Dedifferentiated amniotic fluid mesenchymal stem cell (primary cell): ENCODE measurements around the gene DIS3L.
"Not testable (repeated sequence)": the region's sequence is repeated elsewhere in the genome, so short reads cannot be mapped to it uniquely, and the experiment has no call there.

ENCODE experiments used
- DNase-seq: peaks from one replicate; pipeline ENCODE4 v3.0.0-alpha.2; 2016; ENCODE audit errors: extremely low spot score

The DIS3L gene

DNA sequence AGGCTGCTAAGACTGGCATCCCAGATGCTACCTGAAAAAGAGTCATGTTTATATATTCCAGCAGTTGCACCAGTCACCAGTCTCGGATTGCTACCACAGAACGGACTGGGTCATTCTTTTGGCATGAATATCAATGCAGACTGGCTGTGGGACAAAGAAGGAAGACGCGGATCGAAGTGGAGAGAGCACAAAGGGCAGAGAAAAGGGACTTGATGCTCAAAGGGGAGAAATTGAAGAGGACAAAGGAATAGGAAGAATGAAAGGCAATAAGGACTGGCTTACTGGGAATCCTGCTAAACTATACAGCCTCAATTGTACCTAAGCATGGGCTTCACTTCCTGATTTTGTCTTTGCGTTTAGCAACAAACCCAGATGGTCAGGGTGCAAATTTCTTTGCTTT is 15.3 kb upstream of the DIS3L start:
- DNase-seq: no peak

DNA sequence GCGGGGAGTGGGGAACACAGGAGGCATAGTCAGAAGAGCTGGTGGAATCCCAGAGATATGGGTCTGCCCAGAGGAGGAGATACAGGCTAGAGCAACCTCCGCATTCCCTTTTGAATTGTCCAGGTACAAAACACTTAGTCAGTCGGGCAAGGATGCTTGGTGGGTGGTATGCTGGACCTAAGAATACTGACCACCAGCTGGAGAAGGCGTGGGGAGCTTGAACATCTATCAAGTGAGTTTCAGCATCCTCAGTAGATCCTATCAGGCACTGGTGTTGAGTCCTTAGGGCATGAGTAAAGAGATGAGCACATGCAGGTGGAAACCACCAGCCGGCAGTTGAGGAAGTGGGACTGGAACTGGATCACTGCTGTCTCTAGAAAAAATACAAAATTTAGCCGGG is 14.7 kb upstream of the DIS3L start:
- no peak for DNase-seq

DNA sequence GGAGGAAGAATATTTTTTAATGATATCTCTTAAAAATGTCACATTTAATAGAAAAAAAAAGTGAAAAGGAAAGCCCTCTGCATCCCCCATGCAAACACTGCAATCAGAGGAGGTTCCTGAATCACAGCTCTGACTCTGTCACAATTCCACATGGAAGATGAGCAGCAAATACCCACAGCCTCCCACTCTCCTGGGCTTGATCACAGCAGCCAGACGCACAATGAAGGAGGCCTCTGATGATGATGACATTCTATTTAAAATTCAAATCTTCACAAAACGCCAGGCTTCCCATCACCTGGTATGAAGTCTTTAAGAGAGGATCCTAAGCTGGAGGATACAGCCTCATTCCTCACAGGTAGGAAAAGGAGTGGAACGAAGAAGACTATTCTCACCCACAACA is 9.1 kb upstream of the DIS3L start:
- no peak for DNase-seq

DNA sequence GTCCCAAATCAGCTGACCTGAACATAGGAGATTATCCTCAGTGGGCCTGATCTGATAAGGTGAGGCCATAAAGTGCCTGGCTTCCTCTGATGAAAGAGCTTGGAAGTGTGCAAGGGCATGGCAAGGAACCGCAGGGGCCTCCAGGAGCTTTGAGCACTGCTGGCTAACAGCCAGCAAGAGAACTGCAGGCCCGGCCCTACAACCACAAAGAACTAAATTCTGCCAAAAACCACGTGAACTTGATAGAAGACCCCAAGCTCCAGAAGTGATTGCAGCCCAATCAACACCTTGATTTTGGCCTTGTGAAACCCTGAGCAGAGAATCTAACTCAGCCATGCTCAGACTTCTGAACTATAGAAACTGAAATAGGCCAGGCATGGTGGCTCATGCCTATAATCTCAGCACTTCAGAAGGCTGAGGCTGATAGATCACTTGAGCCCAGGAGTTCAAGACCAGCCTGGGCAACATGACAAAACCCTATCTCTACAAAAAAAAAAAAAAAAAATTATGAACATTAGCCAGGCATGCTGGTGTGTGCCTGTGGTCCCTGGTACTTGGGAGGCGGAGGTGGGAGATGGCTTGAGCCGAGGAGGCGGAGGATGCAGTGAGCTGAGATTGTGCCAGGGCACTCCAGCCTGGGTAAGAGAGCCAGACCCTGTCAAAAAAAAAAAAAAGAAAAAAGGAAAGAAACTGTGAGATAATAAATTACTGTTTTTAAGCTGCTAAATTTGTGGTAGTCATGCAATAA is 7.7 kb upstream of the DIS3L start:
- no peak for DNase-seq

DNA sequence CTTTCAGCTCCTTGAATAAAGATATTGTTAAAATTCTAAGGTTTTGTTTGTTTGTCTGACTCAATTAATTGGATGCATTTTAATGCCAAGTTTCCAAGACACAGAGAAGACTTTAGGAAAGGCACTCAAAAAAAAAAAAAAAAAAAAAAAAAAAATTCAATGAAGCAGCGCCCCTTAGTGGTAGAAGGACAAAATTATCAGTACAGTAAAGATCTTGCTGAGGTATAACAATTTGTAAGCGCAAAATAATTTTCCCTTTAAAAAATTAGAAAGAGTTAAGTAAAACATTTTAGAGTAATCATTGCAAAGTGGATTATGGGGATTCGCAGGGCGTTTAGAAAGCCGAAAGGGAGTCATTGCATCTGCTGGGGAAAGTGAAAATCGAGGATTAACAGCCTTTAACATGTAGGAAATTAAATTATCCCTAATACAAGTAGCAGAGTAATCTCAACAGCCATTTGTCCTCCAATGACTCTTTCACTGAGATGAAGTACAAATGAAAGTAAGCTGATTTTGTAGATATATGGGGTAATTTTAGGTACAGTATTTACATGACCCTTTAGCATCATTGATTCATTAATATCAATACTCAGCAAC is 5.8 kb upstream of the DIS3L start:
- peak; percentile 38 for DNase-seq

DNA sequence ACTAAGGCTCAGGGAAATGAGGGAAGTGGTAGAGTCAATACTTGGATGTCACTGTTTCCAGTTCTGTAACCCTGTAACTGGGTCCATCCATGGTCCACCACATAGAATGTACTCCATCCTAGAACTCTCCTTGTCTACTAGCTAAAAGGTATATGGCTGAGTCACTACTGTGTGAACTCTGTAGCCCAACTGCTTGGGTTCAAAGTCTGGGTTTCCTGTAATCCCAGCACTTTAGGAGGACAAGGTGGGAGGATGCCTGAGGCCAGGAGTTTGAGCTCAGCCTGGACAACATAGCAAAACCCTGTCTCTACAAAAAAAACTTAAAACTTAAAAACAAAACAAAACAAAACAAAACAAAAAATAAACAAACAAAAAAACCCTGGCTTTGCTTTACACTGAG is 5.3 kb upstream of the DIS3L start:
- DNase-seq: no peak

DNA sequence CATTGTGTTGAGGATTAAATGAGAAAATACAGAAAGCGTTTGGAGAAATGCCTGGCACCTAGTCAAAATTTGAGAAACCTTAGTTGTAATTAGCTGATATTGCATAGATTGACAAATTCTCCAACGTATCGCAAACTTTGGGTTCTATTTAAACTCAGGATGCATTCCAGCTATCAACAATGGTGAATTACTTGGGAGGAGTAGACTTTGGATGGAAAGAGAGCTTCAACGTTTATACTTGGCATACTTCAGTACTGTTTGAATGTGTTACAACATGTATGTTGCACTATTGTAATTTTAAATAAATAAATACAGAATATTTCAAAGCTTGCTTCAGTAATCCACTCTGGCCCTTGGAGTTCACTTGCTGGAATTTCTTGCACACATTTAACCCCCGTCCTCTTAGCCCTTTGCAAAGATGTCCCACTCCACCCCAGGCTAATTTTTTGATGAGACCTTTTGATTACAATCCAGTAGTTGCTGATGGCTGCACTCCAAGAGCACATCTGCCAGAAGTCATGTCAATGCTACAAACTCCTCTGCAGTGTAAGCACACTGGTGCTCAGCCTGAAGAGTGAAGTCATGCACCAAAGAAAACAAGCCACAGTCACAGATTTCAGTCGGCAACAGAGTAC is 4.7 kb upstream of the DIS3L start:
- no peak for DNase-seq

DNA sequence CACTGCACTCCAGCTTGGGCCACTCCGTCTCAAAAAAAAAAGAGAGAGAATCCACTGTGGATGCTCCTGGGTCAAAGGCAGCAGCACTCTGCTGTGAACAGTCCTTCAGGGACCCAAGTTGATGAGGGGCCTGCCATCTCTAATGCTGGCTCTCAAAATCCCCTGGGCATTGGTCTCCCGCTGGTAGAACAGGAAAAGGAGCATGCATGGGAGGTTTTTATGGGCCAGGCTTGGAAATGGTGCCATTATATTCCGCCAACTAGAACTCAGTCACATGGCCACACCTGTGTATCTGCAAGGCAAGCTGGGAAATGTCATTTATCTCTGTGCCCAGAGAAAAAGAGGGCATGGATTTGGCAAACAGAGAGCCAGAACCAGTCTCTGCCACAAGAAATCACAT is 3.4 kb upstream of the DIS3L start:
- no peak for DNase-seq

DNA sequence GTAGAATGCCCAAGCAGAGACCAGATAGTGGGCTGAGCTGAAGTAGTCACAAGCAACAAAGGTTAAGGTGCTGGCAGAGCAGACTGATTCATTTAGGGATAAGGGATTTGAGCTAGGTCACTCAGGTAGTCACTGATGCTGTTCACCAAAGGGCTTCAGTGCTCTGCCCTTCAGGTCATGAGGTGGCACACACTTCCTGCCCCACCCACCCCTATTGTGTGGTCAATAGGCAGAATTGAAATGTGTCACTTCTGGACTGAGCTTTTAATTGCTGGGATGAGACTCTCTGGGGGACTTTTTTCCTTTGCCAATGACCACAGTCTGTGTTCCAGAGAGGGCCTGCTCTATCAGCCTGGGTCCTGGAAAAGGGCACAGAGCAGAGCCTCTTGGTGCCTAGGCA is 2.9 kb upstream of the DIS3L start:
- DNase-seq: no peak

DNA sequence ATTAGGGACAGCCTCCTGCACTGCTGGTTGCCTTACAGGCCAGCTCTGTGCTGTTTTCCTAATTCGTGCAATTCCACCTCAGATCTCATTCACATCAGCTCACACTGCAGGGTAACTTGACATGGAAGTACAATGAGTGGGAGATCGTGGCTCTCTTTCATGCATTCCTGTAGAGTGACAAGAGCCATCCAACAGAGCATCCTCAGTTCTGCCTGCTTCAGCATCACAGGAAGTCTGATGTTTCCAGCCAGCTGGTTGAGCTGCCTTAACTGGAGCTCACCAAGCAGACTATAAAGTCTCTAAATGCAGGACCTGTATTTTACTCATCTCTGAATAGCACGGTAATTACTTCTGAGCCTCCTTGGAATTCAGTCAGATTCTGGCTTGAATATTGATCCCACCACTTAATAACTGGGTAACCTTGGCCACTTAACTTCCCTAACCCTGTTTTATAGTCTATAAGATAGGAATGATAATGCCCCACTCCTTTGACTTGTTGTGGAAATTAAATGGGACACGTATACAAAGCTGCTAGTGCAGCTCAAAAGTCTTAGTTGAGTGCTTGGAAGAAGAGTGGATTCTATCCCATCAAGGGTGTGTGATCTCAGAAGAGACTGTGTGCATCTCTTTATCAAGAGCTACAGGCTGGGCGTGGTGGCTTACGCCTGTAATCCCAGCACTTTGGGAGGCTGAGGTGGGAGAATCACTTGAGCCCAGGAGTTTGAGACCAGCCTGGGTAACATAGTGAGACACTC is 1.4 kb upstream of the DIS3L start:
- DNase-seq: no peak

DNA sequence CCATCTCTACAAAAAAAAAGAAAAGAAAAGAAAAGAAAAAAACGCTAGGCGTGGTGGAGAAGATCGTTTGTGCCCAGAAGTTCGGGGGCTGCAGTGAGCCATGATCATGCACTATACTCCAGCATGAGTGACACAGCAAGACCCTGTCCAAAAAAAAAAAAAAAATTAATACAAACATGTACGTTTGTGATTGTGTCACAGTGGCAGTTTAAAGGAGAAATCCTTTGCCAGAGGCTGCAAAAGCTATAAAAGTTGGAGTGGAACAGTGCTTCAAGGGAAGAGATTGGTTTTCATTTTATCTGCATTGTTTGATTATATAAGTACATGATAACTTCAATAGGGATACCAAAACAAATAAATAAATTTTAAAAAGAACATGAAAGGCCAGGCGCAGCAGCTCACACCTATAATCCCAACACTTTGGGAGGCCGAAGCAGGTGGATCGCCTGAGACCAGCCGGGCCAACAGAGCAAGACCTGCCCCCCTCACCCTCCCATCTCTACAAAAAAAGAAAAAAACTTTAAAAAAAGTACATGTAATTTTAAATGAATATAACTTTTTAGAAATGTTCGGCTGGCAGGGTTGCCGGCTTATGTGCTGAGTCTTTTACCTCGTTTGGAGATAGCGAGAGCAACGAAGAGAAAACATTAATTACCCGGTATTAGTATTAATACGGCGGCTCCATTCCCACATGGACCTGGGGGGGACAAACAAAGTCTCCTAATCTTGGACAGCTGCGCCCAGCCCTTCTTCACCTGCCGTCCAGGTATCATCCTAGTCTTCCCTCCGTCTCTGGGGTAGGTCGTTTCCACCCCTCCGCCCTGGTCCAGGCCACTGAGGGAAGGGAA is 573 bp upstream of the DIS3L start:
- DNase-seq: no peak

DNA sequence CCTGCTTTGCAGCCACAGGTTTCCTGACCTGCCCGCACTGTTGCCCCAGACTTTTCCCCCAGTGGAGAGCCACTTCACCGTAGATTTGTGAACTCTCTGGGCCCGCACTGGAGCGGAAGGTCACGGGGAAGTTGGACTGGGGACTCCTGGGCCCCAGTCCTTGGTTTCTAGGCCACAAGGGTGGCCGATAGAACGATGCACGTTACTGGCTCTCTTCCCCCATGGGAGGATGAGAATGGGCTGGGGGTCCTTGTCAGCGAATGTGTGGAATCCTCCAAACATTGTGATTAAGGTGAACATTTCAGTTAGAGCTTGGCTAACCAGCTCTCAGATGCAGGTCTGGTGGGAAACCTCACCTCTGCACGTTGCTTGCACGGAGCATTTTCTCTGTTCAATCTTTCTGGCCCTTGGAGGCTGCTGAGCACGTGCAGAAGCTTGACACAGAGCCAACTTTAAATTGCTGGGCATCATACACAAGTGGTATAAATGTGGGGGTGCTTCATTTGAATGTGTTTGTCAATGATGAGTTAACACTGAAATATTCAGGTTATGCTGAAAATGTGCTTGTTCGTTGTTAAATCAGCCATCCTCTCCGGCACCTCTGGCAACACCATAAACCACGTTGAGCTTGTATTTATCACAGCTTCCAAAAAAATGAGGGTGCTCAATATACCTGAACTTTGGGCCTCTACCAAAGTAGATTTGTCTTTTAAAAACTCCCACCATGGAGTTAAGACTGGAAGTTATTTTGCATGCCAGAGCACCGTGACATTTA is 976 bp downstream of the DIS3L start:
- DNase-seq: peak; percentile 40

DNA sequence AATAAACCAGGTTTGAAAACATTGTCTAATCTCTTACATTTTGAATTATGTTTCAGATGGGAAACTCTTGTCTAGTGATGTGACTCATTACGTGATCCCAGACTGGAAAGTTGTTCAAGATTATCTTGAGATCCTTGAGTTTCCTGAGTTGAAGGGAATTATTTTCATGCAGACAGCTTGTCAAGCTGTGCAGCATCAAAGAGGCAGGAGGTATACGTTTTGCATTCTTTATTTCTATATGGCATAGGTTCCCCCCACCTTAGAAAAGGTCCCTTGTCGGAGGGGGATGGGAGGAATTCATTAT is 1.5 kb downstream of the DIS3L start:
- no peak for DNase-seq

DNA sequence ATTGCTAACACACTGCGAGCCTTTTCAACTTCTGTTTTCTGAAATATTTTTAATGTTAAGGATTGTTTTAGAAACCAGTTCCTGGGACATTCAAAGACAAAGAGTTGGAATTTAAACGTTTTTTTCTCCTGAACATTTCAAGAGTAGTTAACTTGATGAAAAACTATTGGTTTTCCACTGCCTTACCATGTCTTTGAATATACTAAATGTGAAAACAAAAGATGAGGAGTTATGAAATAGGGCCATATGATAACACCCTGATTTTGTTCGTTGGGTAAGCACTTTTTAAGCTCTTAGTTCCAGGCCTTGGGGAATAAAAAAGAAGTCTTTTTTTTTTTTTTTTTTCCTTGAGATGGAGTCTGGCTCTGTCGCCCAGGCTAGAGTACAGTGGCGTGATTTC is 2.8 kb downstream of the DIS3L start:
- DNase-seq: no peak

DNA sequence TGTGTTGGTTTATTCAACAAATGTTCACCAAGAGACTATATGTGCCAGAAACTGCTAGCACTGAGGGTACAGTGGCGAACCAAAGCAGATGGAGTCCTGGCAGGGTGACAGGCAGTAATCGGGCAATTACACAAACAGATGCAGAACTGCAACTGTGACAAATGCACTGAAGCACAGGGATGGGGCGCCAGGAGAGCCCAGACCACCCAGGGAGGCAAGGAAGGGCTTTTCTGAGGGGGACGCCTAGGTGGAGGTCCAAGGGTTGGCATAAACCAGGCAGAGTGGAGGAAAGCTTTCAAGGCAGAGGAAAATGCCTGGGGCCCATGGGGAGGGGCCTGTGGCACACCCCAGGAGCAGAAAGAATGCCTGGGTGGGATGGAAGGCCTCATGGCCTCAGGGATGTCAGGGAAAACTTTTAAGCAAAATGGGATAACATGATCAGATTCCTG is 5.5 kb downstream of the DIS3L start:
- DNase-seq: no peak

DNA sequence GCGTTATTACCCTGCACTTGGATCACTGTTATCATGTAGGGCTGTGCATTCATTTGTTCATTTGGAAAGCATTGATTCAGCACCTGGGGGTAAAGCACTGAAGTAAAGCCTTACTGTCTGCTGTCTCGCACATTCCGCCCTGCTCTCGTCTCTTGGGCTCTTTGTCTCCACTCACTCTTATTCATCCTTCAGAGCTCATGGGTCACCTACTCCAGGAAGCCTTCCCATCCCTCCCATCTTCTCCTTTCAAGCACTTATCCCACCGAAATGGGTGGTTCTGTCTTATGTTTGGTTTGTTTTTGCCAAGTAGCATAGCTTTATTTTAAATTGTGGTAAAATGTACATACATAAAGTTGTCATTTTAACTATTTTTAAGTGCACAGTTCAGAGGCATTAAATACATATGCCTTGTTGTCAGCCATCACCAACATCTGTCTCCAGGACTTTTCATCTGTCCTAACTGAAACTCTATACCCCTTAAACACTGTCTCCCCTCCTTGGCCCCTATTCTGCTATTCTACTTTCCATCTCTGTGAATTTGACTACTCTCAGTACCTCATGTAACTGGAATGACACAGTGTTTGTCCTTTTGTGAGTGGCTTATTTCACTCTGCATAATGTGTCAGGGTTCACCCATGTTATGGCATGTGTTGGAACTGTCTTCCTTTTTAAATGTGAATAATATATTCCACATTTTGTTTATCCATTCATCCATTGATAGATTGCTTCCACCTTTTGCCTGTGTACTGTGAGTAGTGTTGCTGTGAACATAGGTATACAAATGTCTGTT is 9.3 kb downstream of the DIS3L start:
- DNase-seq: no peak

DNA sequence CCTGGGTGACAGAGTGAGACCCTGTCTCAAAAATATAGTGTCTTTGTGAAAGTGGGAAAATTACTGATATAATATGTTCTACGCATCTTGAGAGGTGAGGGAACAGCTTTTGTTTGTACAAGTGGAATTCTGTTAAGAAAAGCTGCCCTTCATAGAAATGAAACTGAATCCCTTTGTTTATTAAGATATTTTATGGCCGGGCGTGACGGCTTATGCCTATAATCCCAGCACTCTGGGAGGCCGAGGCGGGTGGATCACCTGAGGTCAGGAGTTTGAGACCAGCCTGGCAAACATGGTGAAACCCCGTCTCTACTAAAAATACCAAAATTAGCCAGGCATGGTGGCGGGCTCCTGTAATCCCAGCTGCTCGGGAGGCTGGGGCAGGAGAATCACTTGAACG is 11.1 kb downstream of the DIS3L start:
- DNase-seq: not testable (repeated sequence)

DNA sequence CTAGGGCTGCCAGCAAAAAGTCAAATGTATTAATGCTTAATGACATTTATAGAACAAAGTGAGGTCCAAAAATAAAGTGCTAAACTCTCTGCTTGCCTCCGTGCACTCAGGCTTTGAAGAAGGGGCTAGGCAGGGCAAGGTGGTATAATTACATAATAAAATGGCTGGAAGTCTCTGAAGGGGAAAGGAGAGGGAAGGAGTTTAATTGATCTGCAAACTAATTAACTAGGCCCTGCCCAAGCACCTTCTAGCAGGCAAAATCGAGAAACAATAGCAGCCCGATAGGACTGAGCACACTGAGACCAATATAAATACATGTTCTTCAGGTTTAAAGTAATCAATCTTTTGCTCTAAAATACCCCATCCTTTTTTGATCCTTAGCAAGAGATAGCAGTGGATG is 13.0 kb downstream of the DIS3L start:
- no peak for DNase-seq

DNA sequence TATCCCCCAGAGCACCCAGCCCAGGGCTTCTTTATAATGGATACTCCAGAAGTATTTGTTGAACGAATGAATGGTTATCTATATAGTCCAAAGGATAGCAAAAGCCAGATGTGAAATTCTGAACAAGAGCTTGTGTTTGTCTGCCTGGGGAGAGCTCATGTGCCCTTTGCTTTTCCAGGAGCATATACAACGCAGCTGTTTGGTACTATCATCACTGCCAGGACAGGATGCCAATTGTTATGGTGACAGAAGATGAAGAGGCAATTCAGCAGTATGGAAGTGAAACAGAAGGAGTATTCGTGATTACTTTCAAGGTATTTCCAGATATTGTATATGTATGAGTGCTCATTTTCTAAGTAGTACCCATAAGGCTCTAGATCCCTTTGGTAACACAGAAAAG is 15.2 kb downstream of the DIS3L start:
- DNase-seq: no peak

DNA sequence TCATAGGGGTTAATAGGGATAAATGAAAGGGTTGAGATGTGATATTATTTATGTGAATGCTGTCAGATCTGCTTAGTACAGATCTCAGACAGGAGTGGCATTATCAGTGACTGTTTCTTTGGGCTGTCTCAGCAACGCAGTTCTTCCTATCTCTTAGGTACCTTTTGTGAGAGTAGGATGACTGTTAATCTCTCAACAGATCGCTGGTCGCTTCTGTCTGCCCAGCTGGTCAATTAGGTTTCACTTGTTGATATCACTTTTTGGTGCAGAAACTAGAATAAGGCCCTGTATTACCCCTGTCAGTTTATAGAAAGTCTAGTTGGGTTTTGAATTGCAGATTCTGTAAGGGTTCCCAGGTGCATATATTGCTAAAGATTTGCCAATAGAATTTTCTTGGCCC is 16.5 kb downstream of the DIS3L start:
- no peak for DNase-seq
